ENCODE measurements around the gene PCNX3.

- no peak for TF ChIP-seq CTCF (conservative IDR thresholded peaks at IDR 0.05 in 1 of 2, IDR thresholded peaks at IDR 0.05 in 1 of 2; ENCODE audit: extremely low read depth in 1 of 2, insufficient read depth in 1 of 2, low read depth in 1 of 2, low read length in 2 of 2)
- no peak for TF ChIP-seq EZH2 (IDR thresholded peaks at IDR 0.05; ENCODE audit: borderline replicate concordance, low read length)
Measured at GRCh38 chr11:65620666-65621065, 5.1 kb downstream of the PCNX3 start.

Data from mammary epithelial cell (primary cell).